Measurements from ENCODE around the gene SNRPA.
A peak's percentile ranks its signal among the peaks of the same experiment; 100 is the strongest.

SNRPA gene

GRCh38 chr19:40714441-40715299 is 36.3 kb upstream of the SNRPA start:
- DNase-seq = peak; percentile 93 to 97
- peak overlapping the region; percentile 96 to 97 for H3K27ac ChIP-seq
- peaks cover 0 to 29% (median 11%) of the 10 kb centered on the region in 3 donors for H3K36me3 ChIP-seq
- peak overlapping the region; percentile 78 to 81 for H3K4me3 ChIP-seq
- intact Hi-C loops (cut with DNase I; ENCODE audit: low total_unique reads) = loop anchor here (2.0 kb wide), 1 partner anchor 24 kb away; the partner anchor contains the start of gene NUMBL
- no peaks in the 10 kb centered on the region for H3K9me3 ChIP-seq
- peak in 1 of 2 experiments; percentile 25 for TF ChIP-seq CTCF (IDR thresholded peaks at IDR 0.05)
- H3K27me3 ChIP-seq = no peaks in the 10 kb centered on the region
- peaks cover 0 to 39% (median 27%) of the 10 kb centered on the region in 4 donors for H3K4me1 ChIP-seq

GRCh38 chr19:40716031-40716481 is 34.9 kb upstream of the SNRPA start:
- intact Hi-C loops (cut with DNase I; ENCODE audit: low total_unique reads) = no loop called here
- Histone ChIP-seq H3K9me3 (no peaks in the 10 kb centered on the region), H3K27ac (peak overlapping the region; percentile 96 to 97), H3K4me1 (peaks cover 0 to 52% (median 40%) of the 10 kb centered on the region in 4 donors), H3K27me3 (no peaks in the 10 kb centered on the region), H3K36me3 (peaks cover 0 to 15% (median 0%) of the 10 kb centered on the region in 3 donors), H3K4me3 (peak overlapping the region; percentile 78 to 81)
- DNase-seq = peak; percentile 47 to 77
- TF ChIP-seq CTCF (IDR thresholded peaks at IDR 0.05) = no peak

GRCh38 chr19:40716482-40717324 is 34.3 kb upstream of the SNRPA start, which contains the start of the genes COQ8B and ITPKC:
Gene COQ8B, minus strand, starts transcription at chr19:40716886. Its CDS starts 2,254 bp downstream, at chr19:40714632.
Gene ITPKC, plus strand, starts transcription at chr19:40717112. Its CDS starts 24 bp downstream, at chr19:40717136.
- peak in 1 of 2 experiments; percentile 60 for TF ChIP-seq CTCF (IDR thresholded peaks at IDR 0.05)
- Histone ChIP-seq H3K27me3 (no peaks in the 10 kb centered on the region), H3K4me1 (peaks cover 0 to 59% (median 46%) of the 10 kb centered on the region in 4 donors), H3K27ac (peak within 1 kb of the TSS; percentile 96 to 97), H3K9me3 (no peaks in the 10 kb centered on the region), H3K4me3 (peak within 1 kb of the TSS; percentile 78 to 81), H3K36me3 (peaks cover 0 to 9% (median 0%) of the 10 kb centered on the region in 3 donors)
- intact Hi-C loops (cut with DNase I; ENCODE audit: low total_unique reads) = no loop called here
- peak; percentile 100 for DNase-seq

GRCh38 chr19:40717325-40717879 is 33.6 kb upstream of the SNRPA start:
- no peaks in the 10 kb centered on the region for H3K27me3 ChIP-seq
- H3K27ac ChIP-seq = peak overlapping the region; percentile 96 to 97
- no peak for TF ChIP-seq CTCF (IDR thresholded peaks at IDR 0.05)
- H3K36me3 ChIP-seq = peaks cover 0 to 8% (median 0%) of the 10 kb centered on the region in 3 donors
- H3K4me3 ChIP-seq = peak overlapping the region; percentile 78 to 81
- H3K4me1 ChIP-seq = peaks cover 0 to 64% (median 53%) of the 10 kb centered on the region in 4 donors
- no peaks in the 10 kb centered on the region for H3K9me3 ChIP-seq
- peak in 1 of 2 donors; percentile 45 for DNase-seq
- intact Hi-C loops (cut with DNase I; ENCODE audit: low total_unique reads) = no loop called here
